Posterior vena cava (tissue), 2 donors: Measurements from ENCODE around the gene PARN. TPM values are rescaled to one million over a fixed set of nuclear protein-coding genes. Genes with fewer than 3 reads are reported as not detected.
A peak's percentile ranks its signal among the peaks of the same experiment; 100 is the strongest.
"Not testable (repeated sequence)": the region's sequence is repeated elsewhere in the genome, so short reads cannot be mapped to it uniquely, and the experiment has no call there.

Source experiments
- DNase-seq: peaks from one replicate; pipeline ENCODE4 v3.0.0-alpha.2; 2020; ENCODE audit warnings: low spot score
- intact Hi-C, 2 donors: fragments of 100-400 bp; cut with DNase I; formaldehyde crosslinking; loops; one replicate each; pipeline versions ENCODE4 v1.14.1 to v1.14.2; 2022 to 2023
- long read RNA-seq, 2 donors: library from polyadenylated mRNA; unstranded; transcript quantifications; one replicate each; pipeline ENCODE4 v2.0.0, GENCODE V29; 2020 to 2021
- total RNA-seq, 2 donors: library from RNA; stranded (reverse); fragmentation: NEBNext Ultra II Directional; extraction: Animal tissue kit (Norgen Biotek cat#: 25700); gene quantifications; one replicate each; pipeline ENCODE4 v1.2.1, GENCODE V29; 2021
- donor health status: DM: yes; HTN: yes; CAD: no.
- donor health status: DM: yes; HTN: yes; CAD: no.

The PARN gene, protein sequence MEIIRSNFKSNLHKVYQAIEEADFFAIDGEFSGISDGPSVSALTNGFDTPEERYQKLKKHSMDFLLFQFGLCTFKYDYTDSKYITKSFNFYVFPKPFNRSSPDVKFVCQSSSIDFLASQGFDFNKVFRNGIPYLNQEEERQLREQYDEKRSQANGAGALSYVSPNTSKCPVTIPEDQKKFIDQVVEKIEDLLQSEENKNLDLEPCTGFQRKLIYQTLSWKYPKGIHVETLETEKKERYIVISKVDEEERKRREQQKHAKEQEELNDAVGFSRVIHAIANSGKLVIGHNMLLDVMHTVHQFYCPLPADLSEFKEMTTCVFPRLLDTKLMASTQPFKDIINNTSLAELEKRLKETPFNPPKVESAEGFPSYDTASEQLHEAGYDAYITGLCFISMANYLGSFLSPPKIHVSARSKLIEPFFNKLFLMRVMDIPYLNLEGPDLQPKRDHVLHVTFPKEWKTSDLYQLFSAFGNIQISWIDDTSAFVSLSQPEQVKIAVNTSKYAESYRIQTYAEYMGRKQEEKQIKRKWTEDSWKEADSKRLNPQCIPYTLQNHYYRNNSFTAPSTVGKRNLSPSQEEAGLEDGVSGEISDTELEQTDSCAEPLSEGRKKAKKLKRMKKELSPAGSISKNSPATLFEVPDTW
- total RNA-seq: 10 to 100 TPM; 27.2 to 27.9 TPM
- long read RNA-seq, donor 1, transcript PARN-203 (24 exons, 3,078 nt): major isoform, 7 of 11 reads
- long read RNA-seq, donor 1, partial matches to known transcripts: 1 of 11 reads
- long read RNA-seq, donor 1, other reads (novel, unspliced or antisense): 2 of 11 reads
- long read RNA-seq, donor 2, transcript PARN-203 (24 exons, 3,078 nt): major isoform, 12 of 40 reads
- long read RNA-seq, donor 2, partial matches to known transcripts: 18 of 40 reads
- long read RNA-seq, donor 2, other reads (novel, unspliced or antisense): 10 of 40 reads

- peak; percentile 99 for DNase-seq
- intact Hi-C loops: no loop called here
Observed at GRCh38 chr16:14629919-14630619, at the start of gene PARN. Gene PARN (minus strand): TSS chr16:14630260. CDS start chr16:14630125, 135 bp downstream.

- peak; percentile 8 for DNase-seq
- intact Hi-C loops: no loop called here
Observed at GRCh38 chr16:14678748-14679497, 48.9 kb upstream of the PARN start.

GRCh38 chr16:14677627-14678026 lies 47.6 kb upstream of the PARN start:
- intact Hi-C loops: loop anchor here in 1 of 2 donors (1.0 kb wide), 1 partner anchor 17 kb away; no protein-coding TSS in a partner anchor
- DNase-seq: peak; percentile 25

DNA sequence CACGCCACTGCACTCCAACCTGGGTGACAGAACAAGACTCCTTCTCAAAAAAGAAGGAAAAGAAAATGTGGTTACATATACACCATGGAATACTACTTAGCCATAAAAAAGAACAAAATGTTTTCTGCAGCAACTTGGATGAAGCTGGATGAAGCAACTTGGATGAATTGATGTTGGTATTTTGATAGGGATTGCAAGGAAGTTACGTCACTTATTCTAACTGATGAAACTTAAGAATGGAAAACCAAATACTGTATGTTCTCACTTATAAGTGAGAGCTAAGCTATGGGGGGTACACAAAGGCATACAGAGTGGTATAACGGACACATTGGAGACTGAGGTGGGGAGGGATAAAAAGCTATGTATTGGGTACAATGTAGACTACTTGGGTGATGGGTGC lies 46.6 kb upstream of the PARN start:
- DNase-seq: no peak
- intact Hi-C loops: loop anchor here in 1 of 2 donors (1.0 kb wide), 1 partner anchor 16 kb away; no protein-coding TSS in a partner anchor

GRCh38 chr16:14672403-14672971 lies 42.4 kb upstream of the PARN start:
- DNase-seq: peak; percentile 12
- intact Hi-C loops: no loop called here

- intact Hi-C loops: no loop called here
- DNase-seq: peak; percentile 61
Observed at GRCh38 chr16:14669776-14670175, 39.7 kb upstream of the PARN start.

GRCh38 chr16:14668556-14669223 lies 38.6 kb upstream of the PARN start:
- intact Hi-C loops: no loop called here
- DNase-seq: no peak

DNA sequence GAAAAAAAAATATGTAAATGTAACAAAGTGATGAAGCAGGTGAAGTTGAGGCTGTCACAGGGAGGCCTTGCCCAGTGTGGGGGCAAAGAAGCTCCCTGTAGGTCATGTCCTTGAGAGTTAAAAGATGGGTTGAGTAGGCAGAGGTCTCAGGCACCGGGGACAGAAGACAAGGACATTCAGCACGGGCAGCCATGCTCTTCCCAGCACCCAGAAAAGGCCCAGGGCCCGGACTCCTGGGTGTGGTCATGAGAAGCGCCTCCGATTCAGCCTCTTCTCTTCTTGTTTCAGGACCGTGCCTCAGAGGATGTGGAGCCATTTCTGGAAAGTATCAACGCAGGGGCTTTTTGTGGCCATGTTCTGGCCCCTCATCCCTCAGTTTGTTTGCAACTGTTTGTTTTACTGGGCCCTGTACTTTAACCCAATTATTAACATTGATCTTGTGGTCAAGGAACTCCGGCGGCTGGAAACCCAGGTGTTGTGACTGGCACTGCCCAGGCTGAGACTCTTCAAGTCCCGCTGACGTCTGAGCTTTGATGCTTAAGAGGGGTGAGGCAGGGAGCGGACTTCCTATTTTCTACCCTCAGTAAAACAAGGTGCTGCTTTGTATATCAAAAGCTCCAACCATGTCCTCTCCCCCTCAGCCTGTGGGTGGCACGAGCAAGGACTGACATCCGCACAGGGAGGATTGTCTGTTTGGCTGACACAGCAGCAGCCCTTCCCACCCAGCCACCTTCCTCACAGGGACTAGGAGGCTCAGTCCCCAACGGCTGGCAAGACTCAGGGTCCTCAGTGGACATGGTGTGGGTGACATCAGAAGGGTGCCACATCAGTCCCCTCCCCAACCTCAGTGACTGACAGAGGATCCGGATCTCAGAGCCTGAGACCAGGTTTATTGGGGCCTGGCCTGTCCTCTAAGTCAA lies 37.5 kb upstream of the PARN start:
- intact Hi-C loops: no loop called here
- peak; percentile 62 for DNase-seq

- DNase-seq: peak; percentile 8
- intact Hi-C loops: no loop called here
Observed at GRCh38 chr16:14658063-14658462, 28.0 kb upstream of the PARN start.

- no peak for DNase-seq
- intact Hi-C loops: no loop called here
Observed at GRCh38 chr16:14652726-14653125, 22.7 kb upstream of the PARN start.

DNA sequence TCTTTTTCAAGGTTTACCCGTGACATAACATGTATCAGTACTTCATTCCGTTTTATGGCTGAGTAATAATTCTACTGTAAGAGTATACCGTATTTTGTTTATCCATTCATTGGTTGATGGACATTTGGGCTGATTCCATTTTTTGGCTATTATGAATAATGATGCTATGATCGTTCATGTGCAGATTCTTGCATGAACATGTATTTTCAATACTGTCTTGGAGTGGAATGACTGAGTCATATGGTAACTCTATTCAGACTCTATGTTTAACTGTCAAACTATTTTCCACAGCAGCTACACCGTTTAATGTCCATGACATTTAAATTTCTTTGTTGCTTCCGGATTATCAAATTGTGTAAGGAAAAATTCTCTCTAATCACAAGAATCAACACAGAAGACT lies 20.6 kb upstream of the PARN start:
- DNase-seq: no peak
- intact Hi-C loops: no loop called here

DNA sequence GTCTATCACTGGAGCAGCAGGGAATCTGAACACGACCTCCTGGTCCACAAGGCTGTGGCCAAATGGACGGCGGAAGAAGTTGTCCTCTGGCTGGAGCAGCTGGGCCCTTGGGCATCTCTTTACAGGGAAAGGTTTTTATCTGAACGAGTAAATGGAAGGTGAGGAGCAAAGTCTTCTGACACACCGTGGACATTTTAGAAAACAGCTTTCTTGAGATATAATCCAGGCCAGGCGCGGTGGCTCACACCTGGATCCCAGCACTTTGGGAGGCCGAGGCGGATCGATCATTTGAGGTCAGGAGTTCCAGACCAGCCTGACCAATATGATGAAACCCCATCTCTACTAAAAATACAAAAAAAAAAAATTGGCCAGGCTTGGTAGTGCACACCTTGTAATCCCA lies 19.8 kb upstream of the PARN start:
- peak; percentile 38 for DNase-seq
- intact Hi-C loops: no loop called here

DNA sequence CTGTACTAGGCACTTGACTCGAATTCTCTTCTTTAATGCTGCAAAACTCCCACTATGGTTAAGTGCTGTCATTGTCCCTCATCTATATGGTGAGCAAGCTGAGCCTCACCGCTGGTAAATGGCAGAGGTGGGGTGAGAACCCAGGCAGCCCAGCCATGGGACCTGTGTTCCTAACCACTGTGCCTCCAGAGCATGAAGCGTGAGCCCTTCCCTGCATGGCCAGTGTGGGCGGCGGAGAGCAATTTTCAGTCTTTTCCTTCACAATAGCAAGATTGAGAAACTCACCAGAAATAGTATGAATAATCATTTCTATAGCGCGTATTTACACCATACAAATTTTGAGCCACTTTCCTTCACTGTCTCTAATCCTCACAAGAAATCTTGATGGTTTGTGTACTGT lies 11.9 kb upstream of the PARN start:
- intact Hi-C loops: no loop called here
- no peak for DNase-seq

DNA sequence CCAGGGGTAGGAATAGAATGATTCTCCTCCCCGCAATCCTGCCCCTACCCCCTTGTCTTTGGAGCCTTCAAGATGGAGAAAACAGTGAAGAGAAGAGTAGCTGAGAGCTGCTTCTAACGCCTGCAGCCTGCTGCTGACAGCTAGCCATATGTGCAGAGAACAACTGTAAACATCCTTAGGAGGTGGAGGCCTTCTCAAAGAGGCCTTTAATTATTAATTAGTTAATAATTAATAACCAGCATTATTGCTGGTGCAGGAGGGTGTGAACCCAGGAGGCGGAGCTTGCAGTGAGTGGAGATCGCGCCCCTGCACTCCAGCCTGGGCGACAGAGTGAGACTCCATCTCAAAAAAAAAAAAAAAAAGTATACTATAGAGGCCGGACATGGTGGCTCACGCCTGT lies 11.1 kb upstream of the PARN start:
- DNase-seq: no peak
- intact Hi-C loops: no loop called here

DNA sequence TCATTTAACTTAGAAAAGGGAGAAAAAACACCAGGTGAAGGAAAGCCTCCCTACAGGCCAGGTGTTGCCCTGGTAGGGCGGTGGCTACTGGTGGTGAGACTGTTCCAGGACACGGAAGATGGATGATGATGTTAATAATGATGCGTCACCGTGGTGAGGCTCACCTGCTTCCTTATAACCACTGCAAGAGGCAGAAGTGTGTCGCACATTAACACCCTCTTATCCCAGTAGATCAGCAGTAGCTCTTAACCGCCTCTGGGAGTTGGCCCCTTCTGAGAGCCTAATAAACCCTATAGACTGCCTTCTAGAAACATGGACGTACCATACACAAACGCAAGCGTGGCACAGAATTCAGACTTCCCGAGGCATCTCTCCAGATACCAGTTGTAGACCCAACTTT lies 10.5 kb upstream of the PARN start:
- intact Hi-C loops: no loop called here
- no peak for DNase-seq

DNA sequence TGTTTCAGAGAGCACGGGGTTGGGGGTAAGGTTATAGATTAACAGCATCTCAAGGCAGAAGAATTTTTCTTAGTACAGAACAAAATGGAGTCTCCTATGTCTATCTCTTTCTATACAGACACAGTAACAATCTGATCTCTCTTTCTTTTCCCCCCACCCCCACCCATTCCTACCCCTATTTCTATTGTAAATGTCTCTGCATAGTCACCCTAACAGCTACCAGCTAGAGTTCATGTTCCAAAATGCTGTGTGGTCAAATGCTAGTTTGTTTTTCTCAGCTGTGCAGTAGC lies 6.8 kb upstream of the PARN start:
- intact Hi-C loops, DNase-seq: not testable (repeated sequence)
